Endothelial cell of umbilical vein (primary cell): ENCODE data around the gene BCL11A. TPM values are rescaled to one million over a fixed set of nuclear protein-coding genes. Genes with fewer than 3 reads are reported as not detected.

ENCODE experiments used
- BruUV-seq: library from RNA; stranded (reverse); fragments of 400-500 nt; replicated peaks from 2 replicates; lab custom pipeline; 2021; lab: Mats Ljungman, UMichigan
- CTCF ChIA-PET: fragments of 300-600, 350-600 bp; sonication (Branson Sonifier 250); formaldehyde crosslinking; loops from one replicate; lab custom pipeline; 2021; ENCODE audit warnings: antibody characterized with exemption, inconsistent platforms; lab: Charles Lee
- POLR2A ChIA-PET: fragments of 300-600, 350-600 bp; sonication (Branson Sonifier 250); formaldehyde crosslinking; loops from one replicate; lab custom pipeline; 2021; ENCODE audit warnings: antibody characterized with exemption, inconsistent platforms; lab: Charles Lee
- DNase-seq: peaks from one replicate; pipeline ENCODE4 v3.0.0-alpha.2; 2011; ENCODE audit warnings: low read depth, low spot score
- FAIRE-seq: peaks from 2 replicates; lab custom pipeline; 2011; peaks lifted over from hg19 to GRCh38; lab: Jason Lieb, UNC
- H2AFZ ChIP-seq: 2 replicates; pipeline ENCODE4 v1.6.0; 2012; ENCODE audit warnings: low read depth, low read length, control low read depth, inconsistent platforms
- H3K27ac ChIP-seq: 2 replicates; pipeline ENCODE4 v1.5.1; 2011; ENCODE audit warnings: low read depth, mild to moderate bottlenecking, control low read depth, low read length, moderate library complexity; ENCODE audit not compliant: insufficient read depth
- H3K27me3 ChIP-seq, 2 experiments: 2 replicates each; pipeline versions ENCODE4 v1.6.0 to v1.6.1; 2011; ENCODE audit warnings: low read length in 2 of 2, mixed read lengths in 1 of 2; ENCODE audit not compliant: control insufficient read depth in 2 of 2, insufficient read depth in 2 of 2
- H3K36me3 ChIP-seq, 2 experiments: 2 replicates in 1 of 2; 3 replicates in 1 of 2; pipeline ENCODE4 v1.5.1; 2011; ENCODE audit warnings: low read length in 2 of 2, mild to moderate bottlenecking in 1 of 2, moderate library complexity in 1 of 2; ENCODE audit not compliant: control insufficient read depth in 2 of 2, insufficient read depth in 2 of 2; ENCODE audit errors: extremely low read depth in 1 of 2
- H3K4me1 ChIP-seq: 3 replicates; pipeline ENCODE4 v1.5.1; 2011; ENCODE audit warnings: mild to moderate bottlenecking, low read length; ENCODE audit not compliant: control insufficient read depth, insufficient read depth; ENCODE audit errors: extremely low read depth
- H3K4me2 ChIP-seq: 2 replicates; pipeline ENCODE4 v1.6.1; 2011; ENCODE audit warnings: low read length, control low read depth, mixed read lengths; ENCODE audit not compliant: insufficient read depth
- H3K4me3 ChIP-seq, 3 experiments: fragments of 200-600 bp in 1 of 3; sonication (generic), shearing (Covaris generic) in 1 of 3; replicated peaks in 1 of 3; 2 replicates each; pipeline ENCODE4 v1.5.1; 2011 to 2016; ENCODE audit warnings: control low read depth in 3 of 3, low read length in 3 of 3, mild to moderate bottlenecking in 2 of 3, inconsistent platforms in 1 of 3, low read depth in 1 of 3, moderate library complexity in 1 of 3; ENCODE audit not compliant: insufficient read depth in 1 of 3
- H3K79me2 ChIP-seq: 2 replicates; pipeline ENCODE4 v1.6.0; 2012; ENCODE audit warnings: low read length, inconsistent platforms; ENCODE audit not compliant: control insufficient read depth, insufficient read depth
- H3K9ac ChIP-seq: replicated peaks from 2 replicates; pipeline ENCODE3; 2011; ENCODE audit warnings: low read length, control low read depth; ENCODE audit not compliant: insufficient read depth; ENCODE audit errors: extremely low read depth
- H3K9me1 ChIP-seq: replicated peaks from 3 replicates; pipeline ENCODE4 v1.6.0; 2011; ENCODE audit warnings: mild to moderate bottlenecking, low read length; ENCODE audit not compliant: control insufficient read depth, insufficient read depth; ENCODE audit errors: extremely low read depth
- H3K9me3 ChIP-seq: replicated peaks from 2 replicates; pipeline ENCODE4 v1.5.1; 2012; ENCODE audit warnings: low read length, inconsistent platforms; ENCODE audit not compliant: control insufficient read depth, insufficient read depth
- H4K20me1 ChIP-seq: replicated peaks from 2 replicates; pipeline ENCODE3; 2011; ENCODE audit warnings: mild to moderate bottlenecking, low read length; ENCODE audit not compliant: control insufficient read depth, insufficient read depth; ENCODE audit errors: extremely low read depth
- EZH2 ChIP-seq: IDR thresholded peaks from 2 replicates; pipeline ENCODE4 v1.6.1; 2012; ENCODE audit warnings: borderline replicate concordance, low read depth, mild to moderate bottlenecking, moderate library complexity, low read length, inconsistent platforms; ENCODE audit not compliant: severe bottlenecking
- FOS ChIP-seq: IDR thresholded peaks from 2 replicates; pipeline ENCODE4 v1.6.1; 2011; ENCODE audit warnings: mild to moderate bottlenecking, low read length, moderate library complexity, borderline replicate concordance; ENCODE audit not compliant: insufficient read depth
- GATA2 ChIP-seq: IDR thresholded peaks from 2 replicates; pipeline ENCODE4 v1.7.0; 2011; ENCODE audit warnings: low read depth, mild to moderate bottlenecking, moderate library complexity, mixed read lengths, low read length; ENCODE audit not compliant: insufficient read length, insufficient read depth
- JUN ChIP-seq: IDR thresholded peaks from 2 replicates; pipeline ENCODE4 v1.6.1; 2011; ENCODE audit warnings: borderline replicate concordance, low read depth; ENCODE audit not compliant: insufficient read length, insufficient read depth
- MYC ChIP-seq: IDR thresholded peaks from one replicate; pipeline ENCODE4 v1.6.1; 2011; ENCODE audit warnings: mild to moderate bottlenecking, low read depth, low read length
- POLR2A ChIP-seq: IDR thresholded peaks from 2 replicates; pipeline ENCODE4 v1.6.1; 2012; ENCODE audit warnings: low read depth, mild to moderate bottlenecking, control low read depth, low read length
- POLR2AphosphoS5 ChIP-seq: IDR thresholded peaks from 2 replicates; pipeline ENCODE4 v1.6.1; 2012; ENCODE audit warnings: low read depth, mild to moderate bottlenecking, control low read depth, low read length, moderate library complexity; ENCODE audit not compliant: insufficient read depth
- dilution Hi-C: fragments of 300-500 bp; cut with MboI; formaldehyde crosslinking; loops from one replicate; pipeline ENCODE4 v1.15.0; 2019; ENCODE audit warnings: low sequenced_read_pairs; ENCODE audit not compliant: extremely low pct_ligation_motif_present
- intact Hi-C: fragments of 100-400 bp; cut with micrococcal nuclease; formaldehyde crosslinking; loops from one replicate; pipeline ENCODE4 v1.10.0; 2022
- polyA plus RNA-seq, 4 experiments: library from polyadenylated mRNA; depleted of rRNA in 3 of 4; stranded (reverse) in 3 of 4; unstranded in 1 of 4; fragments of >200 nt; gene quantifications; 2 replicates each; pipeline versions ENCODE4 v1.2.1 to v1.2.3, GENCODE V29; 2011 to 2012; ENCODE audit warnings: missing spikeins in 1 of 4
- total RNA-seq: library from RNA; stranded (reverse); gene quantifications from 2 replicates; pipeline ENCODE4 v1.2.3, GENCODE V29; 2021
- TF ChIP-seq, protein P1 (sequence below): IDR thresholded peaks from 2 replicates; pipeline ENCODE4 v1.6.1; 2011; ENCODE audit not compliant: insufficient read depth, insufficient read length
- TF ChIP-seq, protein P2 (sequence below), 2 donors: IDR thresholded peaks; 1 replicate in 1 of 2; 2 replicates in 1 of 2; pipeline ENCODE4 v1.5.1; 2011; ENCODE audit warnings: low read length in 2 of 2, mild to moderate bottlenecking in 2 of 2, moderate library complexity in 2 of 2, control low read depth in 1 of 2, inconsistent platforms in 1 of 2, low read depth in 1 of 2; ENCODE audit not compliant: insufficient read depth in 1 of 2; ENCODE audit errors: extremely low read depth in 1 of 2

Gene BCL11A
- total and polyA plus RNA-seq, 2 donors (not counting 3 experiments of a cell fraction or from before 2014, with no cell fraction given) = 0.12 to 0.88 TPM

DNA sequence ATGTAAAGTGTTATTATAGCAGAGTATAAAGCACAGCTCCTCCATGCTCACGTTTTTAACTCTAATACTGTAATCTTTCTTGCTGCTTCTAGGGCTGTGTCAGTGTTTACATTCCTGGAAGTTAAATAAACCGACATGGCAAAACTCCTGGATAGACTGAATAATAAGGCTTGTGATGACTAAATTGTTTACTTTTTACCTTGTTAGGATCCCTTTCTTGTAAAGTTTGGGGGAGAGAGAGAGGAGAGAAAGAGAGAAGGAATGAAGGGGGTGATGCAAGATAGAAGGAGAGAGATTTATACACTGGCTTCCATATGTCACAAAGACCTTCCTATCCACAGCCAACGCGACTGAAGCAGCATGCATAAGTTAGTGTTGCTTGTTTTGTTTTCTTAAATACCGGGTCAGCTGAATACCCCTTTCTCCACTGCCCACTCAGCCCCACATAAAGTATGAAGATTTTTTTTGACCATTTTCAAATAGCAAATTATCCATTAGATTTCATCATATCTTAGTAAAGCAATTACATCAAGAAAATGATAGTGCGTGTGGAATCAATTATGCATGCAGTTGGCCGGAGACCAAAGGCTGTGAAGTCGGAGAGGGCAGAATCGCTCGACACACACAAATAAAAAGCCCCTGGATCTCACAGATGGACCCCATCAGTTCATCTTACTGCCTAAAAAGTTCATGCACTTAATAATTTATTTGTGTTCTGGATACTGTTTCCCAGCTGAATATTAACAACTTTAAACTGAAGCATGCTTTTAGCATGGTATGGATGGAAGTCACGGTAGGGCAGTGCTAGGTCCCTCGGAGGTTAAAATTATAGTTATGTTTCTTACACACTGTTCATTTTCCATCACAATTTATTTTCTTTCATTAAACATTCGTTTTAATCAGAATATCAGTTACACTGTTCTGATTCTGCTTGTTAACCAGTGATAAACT lies 20.1 kb downstream of the BCL11A start:
- Histone ChIP-seq H3K4me2 (no peak overlapping the region), H3K27me3 (peaks cover 0 to 4% of the 10 kb centered on the region in 2 experiments), H3K9me3 (no peaks in the 10 kb centered on the region), H3K9me1 (no peaks in the 10 kb centered on the region), H4K20me1 (no peaks in the 10 kb centered on the region), H3K27ac (no peak overlapping the region), H3K4me3 (no peak overlapping the region), H2AFZ (no peak overlapping the region), H3K9ac (no peak overlapping the region), H3K79me2 (no peaks in the 10 kb centered on the region), H3K4me1 (no peaks in the 10 kb centered on the region), H3K36me3 (no peaks in the 10 kb centered on the region)
- DNase-seq = no peak
- dilution Hi-C loops = no loop called here
- CTCF ChIA-PET = no interaction called here
- TF ChIP-seq, protein P1, sequence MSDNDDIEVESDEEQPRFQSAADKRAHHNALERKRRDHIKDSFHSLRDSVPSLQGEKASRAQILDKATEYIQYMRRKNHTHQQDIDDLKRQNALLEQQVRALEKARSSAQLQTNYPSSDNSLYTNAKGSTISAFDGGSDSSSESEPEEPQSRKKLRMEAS = no peak
- TF ChIP-seq, protein P2, sequence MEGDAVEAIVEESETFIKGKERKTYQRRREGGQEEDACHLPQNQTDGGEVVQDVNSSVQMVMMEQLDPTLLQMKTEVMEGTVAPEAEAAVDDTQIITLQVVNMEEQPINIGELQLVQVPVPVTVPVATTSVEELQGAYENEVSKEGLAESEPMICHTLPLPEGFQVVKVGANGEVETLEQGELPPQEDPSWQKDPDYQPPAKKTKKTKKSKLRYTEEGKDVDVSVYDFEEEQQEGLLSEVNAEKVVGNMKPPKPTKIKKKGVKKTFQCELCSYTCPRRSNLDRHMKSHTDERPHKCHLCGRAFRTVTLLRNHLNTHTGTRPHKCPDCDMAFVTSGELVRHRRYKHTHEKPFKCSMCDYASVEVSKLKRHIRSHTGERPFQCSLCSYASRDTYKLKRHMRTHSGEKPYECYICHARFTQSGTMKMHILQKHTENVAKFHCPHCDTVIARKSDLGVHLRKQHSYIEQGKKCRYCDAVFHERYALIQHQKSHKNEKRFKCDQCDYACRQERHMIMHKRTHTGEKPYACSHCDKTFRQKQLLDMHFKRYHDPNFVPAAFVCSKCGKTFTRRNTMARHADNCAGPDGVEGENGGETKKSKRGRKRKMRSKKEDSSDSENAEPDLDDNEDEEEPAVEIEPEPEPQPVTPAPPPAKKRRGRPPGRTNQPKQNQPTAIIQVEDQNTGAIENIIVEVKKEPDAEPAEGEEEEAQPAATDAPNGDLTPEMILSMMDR (IDR thresholded peaks at IDR 0.05; ENCODE audit: extremely low read depth in 1 of 2, insufficient read depth in 1 of 2, low read depth in 1 of 2, low read length in 2 of 2) = no peak
- TF ChIP-seq POLR2A (no peak), MYC (no peak), FOS (no peak), JUN (no peak), POLR2AphosphoS5 (no peak), GATA2 (no peak), EZH2 (no peak)
- POLR2A ChIA-PET = no interaction called here
- intact Hi-C loops = no loop called here
- no peak for FAIRE-seq
- BruUV-seq = no TSS peak
